Sigmoid colon (tissue), 3 donors: ENCODE data around the gene PTGIR.

ENCODE experiments used
- POLR2A ChIP-seq, 2 donors: fragments of 450-650 bp; IDR thresholded peaks; one replicate each; pipeline ENCODE4 v1.6.1; 2016; ENCODE audit warnings: antibody characterized with exemption in 2 of 2, mild to moderate bottlenecking in 2 of 2, moderate library complexity in 2 of 2
- TF ChIP-seq, protein P1 (sequence below), 4 experiments: fragments of 450-650 bp in 3 of 4; fragments of 200-600 bp in 1 of 4; IDR thresholded peaks; one replicate each; pipeline ENCODE4 v1.5.1; 2016 to 2019; ENCODE audit warnings: antibody characterized with exemption in 4 of 4, mild to moderate bottlenecking in 3 of 4, moderate library complexity in 2 of 4

DNA sequence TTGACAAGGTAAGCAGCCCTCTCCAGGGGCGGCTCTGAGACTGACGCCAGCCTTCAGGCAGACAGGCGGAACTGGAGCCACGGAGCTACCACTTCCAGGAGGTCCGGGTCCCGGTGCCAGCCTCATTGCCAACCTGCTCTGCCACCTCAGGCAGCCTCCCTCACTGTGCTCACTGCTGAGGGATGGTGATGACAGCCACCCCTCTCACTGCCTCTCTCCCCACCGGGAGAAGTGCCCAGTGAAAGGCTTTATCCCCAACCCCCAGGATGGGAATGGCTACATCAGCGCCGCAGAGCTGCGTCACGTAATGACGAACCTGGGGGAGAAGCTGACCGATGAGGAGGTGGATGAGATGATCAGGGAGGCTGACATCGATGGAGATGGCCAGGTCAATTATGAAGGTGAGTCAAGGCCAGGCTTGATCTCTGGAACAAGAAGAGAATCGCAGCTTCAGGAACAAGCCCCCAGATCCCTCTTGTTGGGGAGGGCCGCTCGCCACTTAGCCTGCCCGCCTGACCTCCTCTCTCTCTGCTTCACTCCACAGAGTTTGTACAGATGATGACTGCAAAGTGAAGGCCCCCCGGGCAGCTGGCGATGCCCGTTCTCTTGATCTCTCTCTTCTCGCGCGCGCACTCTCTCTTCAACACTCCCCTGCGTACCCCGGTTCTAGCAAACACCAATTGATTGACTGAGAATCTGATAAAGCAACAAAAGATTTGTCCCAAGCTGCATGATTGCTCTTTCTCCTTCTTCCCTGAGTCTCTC lies 16.1 kb downstream of the PTGIR start:
- no peak for TF ChIP-seq POLR2A (IDR thresholded peaks at IDR 0.05)
- TF ChIP-seq, protein P1, sequence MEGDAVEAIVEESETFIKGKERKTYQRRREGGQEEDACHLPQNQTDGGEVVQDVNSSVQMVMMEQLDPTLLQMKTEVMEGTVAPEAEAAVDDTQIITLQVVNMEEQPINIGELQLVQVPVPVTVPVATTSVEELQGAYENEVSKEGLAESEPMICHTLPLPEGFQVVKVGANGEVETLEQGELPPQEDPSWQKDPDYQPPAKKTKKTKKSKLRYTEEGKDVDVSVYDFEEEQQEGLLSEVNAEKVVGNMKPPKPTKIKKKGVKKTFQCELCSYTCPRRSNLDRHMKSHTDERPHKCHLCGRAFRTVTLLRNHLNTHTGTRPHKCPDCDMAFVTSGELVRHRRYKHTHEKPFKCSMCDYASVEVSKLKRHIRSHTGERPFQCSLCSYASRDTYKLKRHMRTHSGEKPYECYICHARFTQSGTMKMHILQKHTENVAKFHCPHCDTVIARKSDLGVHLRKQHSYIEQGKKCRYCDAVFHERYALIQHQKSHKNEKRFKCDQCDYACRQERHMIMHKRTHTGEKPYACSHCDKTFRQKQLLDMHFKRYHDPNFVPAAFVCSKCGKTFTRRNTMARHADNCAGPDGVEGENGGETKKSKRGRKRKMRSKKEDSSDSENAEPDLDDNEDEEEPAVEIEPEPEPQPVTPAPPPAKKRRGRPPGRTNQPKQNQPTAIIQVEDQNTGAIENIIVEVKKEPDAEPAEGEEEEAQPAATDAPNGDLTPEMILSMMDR (IDR thresholded peaks at IDR 0.05): no peak
